Lower leg skin (tissue), 3 donors: ENCODE data around the gene MAD1L1.

Experiments used
- CTCF ChIP-seq, 3 donors: fragments of 450-650 bp; IDR thresholded peaks; one replicate each; pipeline ENCODE4 v1.5.1; 2016; ENCODE audit warnings: antibody characterized with exemption in 3 of 3, mild to moderate bottlenecking in 3 of 3, moderate library complexity in 2 of 3
- POLR2A ChIP-seq, 2 donors: fragments of 450-650 bp; IDR thresholded peaks; one replicate each; pipeline ENCODE4 v1.6.1; 2016 to 2017; ENCODE audit warnings: antibody characterized with exemption in 2 of 2, mild to moderate bottlenecking in 1 of 2, moderate library complexity in 1 of 2

GRCh38 chr7:1785839-1786238 lies 446.9 kb downstream of the MAD1L1 start:
- TF ChIP-seq CTCF (IDR thresholded peaks at IDR 0.05), result no peak
- TF ChIP-seq POLR2A (IDR thresholded peaks at IDR 0.05), result no peak
